Gastrocnemius medialis (tissue), 4 donors: ENCODE measurements around the gene OR4F15. TPM values are rescaled to one million over a fixed set of nuclear protein-coding genes. Genes with fewer than 3 reads are reported as not detected.
"Not testable (repeated sequence)": the region's sequence is repeated elsewhere in the genome, so short reads cannot be mapped to it uniquely, and the experiment has no call there.

Experiments
- ATAC-seq, 2 donors: fragments of 150-250 bp; one replicate each; pipeline ENCODE4 v1.9.1; 2016
- DNase-seq, 2 donors: peaks; one replicate each; pipeline ENCODE4 v3.0.0-alpha.2; 2019
- H3K27ac ChIP-seq, 4 donors: fragments of 200-600 bp; sonication (generic); 1 replicate in 1 of 4; 2 replicates in 3 of 4; pipeline ENCODE4 v1.5.1; 2016 to 2018; ENCODE audit warnings: mild to moderate bottlenecking in 2 of 4, moderate library complexity in 1 of 4
- H3K27me3 ChIP-seq, 3 donors: fragments of 200-600 bp; sonication (generic) in 2 of 3; 1 replicate in 1 of 3; 2 replicates in 2 of 3; pipeline versions ENCODE4 v1.5.1 to v1.6.0; 2016 to 2019; ENCODE audit warnings: mild to moderate bottlenecking in 1 of 3, moderate library complexity in 1 of 3
- H3K36me3 ChIP-seq, 2 donors: fragments of 200-600 bp; sonication (generic) in 1 of 2; one replicate each; pipeline ENCODE4 v1.5.1; 2017 to 2018
- H3K4me1 ChIP-seq, 2 donors: fragments of 200-600 bp; sonication (generic) in 1 of 2; one replicate each; pipeline ENCODE4 v1.5.1; 2016 to 2017; ENCODE audit warnings: mild to moderate bottlenecking in 2 of 2
- H3K4me3 ChIP-seq, 4 donors: fragments of 200-600 bp; sonication (generic) in 3 of 4; 1 replicate in 1 of 4; 2 replicates in 3 of 4; pipeline ENCODE4 v1.5.1; 2016 to 2019; ENCODE audit warnings: mild to moderate bottlenecking in 2 of 4
- H3K9me3 ChIP-seq, 3 donors: fragments of 200-600 bp; sonication (generic) in 2 of 3; 1 replicate in 1 of 3; 2 replicates in 2 of 3; pipeline ENCODE4 v1.5.1; 2016 to 2019
- CTCF ChIP-seq, 5 experiments: fragments of 450-650 bp in 3 of 5; fragments of 200-600 bp in 2 of 5; sonication (generic) in 2 of 5; IDR thresholded peaks in 4 of 5; conservative IDR thresholded peaks in 1 of 5; 1 replicate in 4 of 5; 2 replicates in 1 of 5; pipeline ENCODE4 v1.5.1; 2016 to 2019; ENCODE audit warnings: antibody characterized with exemption in 5 of 5, mild to moderate bottlenecking in 3 of 5, moderate library complexity in 3 of 5
- POLR2A ChIP-seq, 2 donors: fragments of 450-650 bp; IDR thresholded peaks; one replicate each; pipeline ENCODE4 v1.6.1; 2017; ENCODE audit warnings: antibody characterized with exemption in 2 of 2, mild to moderate bottlenecking in 2 of 2, moderate library complexity in 2 of 2
- in situ Hi-C, 4 donors: fragments of 200-750 bp; cut with MboI; loops; one replicate each; pipeline versions ENCODE4 v1.15.0 to v1.8.0; 2017; ENCODE audit warnings: low sequenced_read_pairs in 4 of 4
- intact Hi-C: fragments of 100-400 bp; cut with DNase I; formaldehyde crosslinking; loops from one replicate; pipeline ENCODE4 v1.15.1; 2023; ENCODE audit warnings: low total_unique reads
- total RNA-seq, 4 donors: library from RNA; depleted of rRNA; stranded (reverse); fragments of >200 nt; gene quantifications; one replicate each; pipeline versions ENCODE4 v1.1.0 to v1.2.3, GENCODE V29; 2016

OR4F15 gene
- not detected for total RNA-seq

- ATAC-seq (no peak), DNase-seq (no peak)
- intact Hi-C loops = no loop called here
- no peak within 1 kb of the TSS for H3K27ac ChIP-seq
- H3K4me3 ChIP-seq = no peak within 1 kb of the TSS
- H3K27me3 ChIP-seq = no peaks in the 10 kb centered on the region
- TF ChIP-seq CTCF (IDR thresholded peaks at IDR 0.05 in 4 of 5, conservative IDR thresholded peaks at IDR 0.05 in 1 of 5) (no peak), POLR2A (IDR thresholded peaks at IDR 0.05) (no peak)
- in situ Hi-C loops = no loop called here
- H3K36me3 ChIP-seq = no peaks in the 10 kb centered on the region
- no peaks in the 10 kb centered on the region for H3K4me1 ChIP-seq
- H3K9me3 ChIP-seq = no peaks in the 10 kb centered on the region
These were observed at the start of gene OR4F15 for GRCh38 chr15:101811902-101812301. Gene OR4F15, plus strand, starts transcription at chr15:101812202. Its CDS starts 5,985 bp downstream, at chr15:101818187.

- H3K4me3 ChIP-seq, H3K36me3 ChIP-seq, H3K4me1 ChIP-seq, H3K27me3 ChIP-seq, H3K27ac ChIP-seq, DNase-seq, in situ Hi-C loops, H3K9me3 ChIP-seq, intact Hi-C loops: not testable (repeated sequence)
- peak; percentile 41 to 63 for ATAC-seq
These were observed 47.2 kb upstream of the OR4F15 start for GRCh38 chr15:101764669-101765339.

- H3K4me1 ChIP-seq, ATAC-seq, intact Hi-C loops, H3K27ac ChIP-seq, H3K27me3 ChIP-seq, DNase-seq, H3K4me3 ChIP-seq, in situ Hi-C loops, H3K36me3 ChIP-seq, H3K9me3 ChIP-seq: not testable (repeated sequence)
These were observed 46.7 kb upstream of the OR4F15 start for GRCh38 chr15:101765340-101765671.

- no peaks in the 10 kb centered on the region for H3K9me3 ChIP-seq
- DNase-seq (no peak), ATAC-seq (no peak)
- TF ChIP-seq POLR2A (IDR thresholded peaks at IDR 0.05) (no peak), CTCF (IDR thresholded peaks at IDR 0.05 in 4 of 5, conservative IDR thresholded peaks at IDR 0.05 in 1 of 5) (no peak)
- no peak overlapping the region for H3K27ac ChIP-seq
- H3K36me3 ChIP-seq = no peaks in the 10 kb centered on the region
- no peak overlapping the region for H3K4me3 ChIP-seq
- intact Hi-C loops (no loop called here), in situ Hi-C loops (no loop called here)
- H3K4me1 ChIP-seq = no peaks in the 10 kb centered on the region
- no peaks in the 10 kb centered on the region for H3K27me3 ChIP-seq
These were observed 46.1 kb upstream of the OR4F15 start for GRCh38 chr15:101765772-101766456.

GRCh38 chr15:101767083-101767640, 44.8 kb upstream of the OR4F15 start:
- H3K36me3 ChIP-seq, H3K4me3 ChIP-seq, H3K27ac ChIP-seq, H3K27me3 ChIP-seq, in situ Hi-C loops, ATAC-seq, intact Hi-C loops, H3K4me1 ChIP-seq, H3K9me3 ChIP-seq, DNase-seq: not testable (repeated sequence)

GRCh38 chr15:101772921-101773320, 39.1 kb upstream of the OR4F15 start:
- no peaks in the 10 kb centered on the region for H3K36me3 ChIP-seq
- no peak overlapping the region for H3K4me3 ChIP-seq
- H3K4me1 ChIP-seq = no peaks in the 10 kb centered on the region
- DNase-seq (no peak), ATAC-seq (no peak)
- intact Hi-C loops = no loop called here
- H3K27ac ChIP-seq = no peak overlapping the region
- in situ Hi-C loops = no loop called here
- H3K9me3 ChIP-seq = no peaks in the 10 kb centered on the region
- TF ChIP-seq CTCF (IDR thresholded peaks at IDR 0.05 in 4 of 5, conservative IDR thresholded peaks at IDR 0.05 in 1 of 5) (no peak), POLR2A (IDR thresholded peaks at IDR 0.05) (no peak)
- H3K27me3 ChIP-seq = no peaks in the 10 kb centered on the region
